ENCODE results near the gene MPO. TPM values are rescaled to one million over a fixed set of nuclear protein-coding genes. Genes with fewer than 3 reads are reported as not detected.

The MPO gene
- total and polyA plus RNA-seq, 9 of the 15 experiments (the other 6 are each of a cell fraction or from before 2014, with no cell fraction given), result 0.04 to 0.47 (median 0.39) TPM; not detected in 6

GRCh38 chr17:58327363-58328194 lies 46.8 kb upstream of the MPO start:
- ChIA-PET CTCF (ENCODE audit: low intra/inter-chr PET ratio) (no interaction called here), POLR2A (interaction anchor here (0.5 to 3.2 kb wide), 21 partner anchors 10 to 1510 kb away, joined by 3 to 35 read pairs (median 4); partner anchors contain the start of genes MPO, RNF43, SUPT4H1 and TRIM25)
- H3K9me3 ChIP-seq (replicated peaks; ENCODE audit: control insufficient read depth, insufficient read depth, low read depth, low read length), result no peaks in the 10 kb centered on the region
- no TSS peak for BruUV-seq (replicated peaks)
- in situ Hi-C loops (cut with MboI) (no loop called here), intact Hi-C loops (cut with micrococcal nuclease) (no loop called here)
- H2AFZ ChIP-seq (ENCODE audit: low read depth, low read length), result no peak overlapping the region
- peaks cover 38% of the 10 kb centered on the region for H4K20me1 ChIP-seq (replicated peaks; ENCODE audit: control insufficient read depth, insufficient read depth, low read length)
- H3K4me1 ChIP-seq (replicated peaks in 1 of 2; ENCODE audit: control insufficient read depth in 2 of 2, insufficient read depth in 2 of 2, low read length in 2 of 2), result peaks cover 17 to 54% of the 10 kb centered on the region in 2 experiments
- peak overlapping the region; percentile 90 for H3K4me2 ChIP-seq (ENCODE audit: insufficient read depth, low read length)
- peaks cover 3% of the 10 kb centered on the region for H3K9me1 ChIP-seq (ENCODE audit: control insufficient read depth, insufficient read depth, low read length)
- H3K9ac ChIP-seq (ENCODE audit: insufficient read depth in 1 of 2, low read depth in 2 of 2, low read length in 2 of 2), result peak overlapping the region; percentile 36 to 89; a peak in 3 of 4 replicates
- FAIRE-seq (no peak), ATAC-seq (no peak), DNase-seq (ENCODE audit: extremely low read depth in 1 of 4, low spot score in 3 of 4) (peak in 1 of 4 experiments; percentile 41)
- no peaks in the 10 kb centered on the region for H3K27me3 ChIP-seq (ENCODE audit: control insufficient read depth in 2 of 2, insufficient read depth in 2 of 2, low read length in 2 of 2)
- H3K4me3 ChIP-seq, result no peak overlapping the region
- H3K36me3 ChIP-seq (ENCODE audit: control insufficient read depth, insufficient read depth, low read length), result peaks cover 28% of the 10 kb centered on the region
- 23% methylated on average over 17 of the region's 19 CpGs for WGBS (ENCODE audit: insufficient coverage, low coverage, missing lambda C conversion rate)
- peaks cover 50% of the 10 kb centered on the region for H3K79me2 ChIP-seq (ENCODE audit: control insufficient read depth, insufficient read depth, low read length)
- peak overlapping the region; percentile 99; the same call in 1 of the 3 replicates for H3K27ac ChIP-seq (ENCODE audit: extremely low read depth, low read depth, low read length)
- TF ChIP-seq PTTG1 (tag; IDR thresholded peaks at IDR 0.05; ENCODE audit: low read depth) (no peak), E2F5 (CRISPR knock-in tag; IDR thresholded peaks at IDR 0.05) (peak; percentile 77; the same call in 1 of the 2 replicates), SAFB (IDR thresholded peaks at IDR 0.05; ENCODE audit: borderline replicate concordance, low read depth, low read length) (0 out of 2 replicates have a peak, but pooled peaks have one; percentile 20), E2F1 (CRISPR knock-in tag; IDR thresholded peaks at IDR 0.05) (peak; percentile 28; the same call in 1 of the 2 replicates), TGIF2 (CRISPR knock-in tag; IDR thresholded peaks at IDR 0.05) (no peak), TEAD1 (CRISPR knock-in tag; IDR thresholded peaks at IDR 0.05) (0 out of 4 replicates have a peak, but pooled peaks of 1 of the 2 experiments have one; percentile 52), HNRNPL (IDR thresholded peaks at IDR 0.05; ENCODE audit: low read depth, low read length) (peak; percentile 85; the same call in 1 of the 2 replicates), ZNF830 (CRISPR knock-in tag; IDR thresholded peaks at IDR 0.05) (peak; percentile 90; the same call in 1 of the 2 replicates), MAX (CRISPR knock-in tag; IDR thresholded peaks at IDR 0.05) (peak; percentile 5; the same call in 1 of the 2 replicates), FIP1L1 (IDR thresholded peaks at IDR 0.05; ENCODE audit: low read depth, low read length, poor library complexity, severe bottlenecking) (peak; percentile 98), ZBED1 (IDR thresholded peaks at IDR 0.05) (peak; percentile 22; the same call in 1 of the 2 replicates), SNRNP70 (optimal IDR thresholded peaks at IDR 0.05; ENCODE audit: low read depth, low read length) (peak; percentile 90), PTBP1 (IDR thresholded peaks at IDR 0.05; ENCODE audit: low read depth, low read length) (0 out of 2 replicates have a peak, but pooled peaks have one; percentile 36), KAT7 (CRISPR knock-in tag; IDR thresholded peaks at IDR 0.05; ENCODE audit: borderline replicate concordance) (0 out of 2 replicates have a peak, but pooled peaks have one; percentile 8), HNRNPUL1 (IDR thresholded peaks at IDR 0.05; ENCODE audit: low read length) (peak; percentile 90; the same call in 1 of the 2 replicates), NR2C2 (CRISPR knock-in tag; IDR thresholded peaks at IDR 0.05) (0 out of 2 replicates have a peak, but pooled peaks have one; percentile 16), NR2C2 (tag; IDR thresholded peaks at IDR 0.05) (no peak), THRB (CRISPR knock-in tag; conservative IDR thresholded peaks at IDR 0.05) (no peak)
